ENCODE data around the gene FAM200A. TPM values are rescaled to one million over a fixed set of nuclear protein-coding genes. Genes with fewer than 3 reads are reported as not detected.
"Not testable (repeated sequence)": the region's sequence is repeated elsewhere in the genome, so short reads cannot be mapped to it uniquely, and the experiment has no call there.

The FAM200A gene
- total RNA-seq, 1 experiment from 2014 or later = 6.5 TPM

DNA sequence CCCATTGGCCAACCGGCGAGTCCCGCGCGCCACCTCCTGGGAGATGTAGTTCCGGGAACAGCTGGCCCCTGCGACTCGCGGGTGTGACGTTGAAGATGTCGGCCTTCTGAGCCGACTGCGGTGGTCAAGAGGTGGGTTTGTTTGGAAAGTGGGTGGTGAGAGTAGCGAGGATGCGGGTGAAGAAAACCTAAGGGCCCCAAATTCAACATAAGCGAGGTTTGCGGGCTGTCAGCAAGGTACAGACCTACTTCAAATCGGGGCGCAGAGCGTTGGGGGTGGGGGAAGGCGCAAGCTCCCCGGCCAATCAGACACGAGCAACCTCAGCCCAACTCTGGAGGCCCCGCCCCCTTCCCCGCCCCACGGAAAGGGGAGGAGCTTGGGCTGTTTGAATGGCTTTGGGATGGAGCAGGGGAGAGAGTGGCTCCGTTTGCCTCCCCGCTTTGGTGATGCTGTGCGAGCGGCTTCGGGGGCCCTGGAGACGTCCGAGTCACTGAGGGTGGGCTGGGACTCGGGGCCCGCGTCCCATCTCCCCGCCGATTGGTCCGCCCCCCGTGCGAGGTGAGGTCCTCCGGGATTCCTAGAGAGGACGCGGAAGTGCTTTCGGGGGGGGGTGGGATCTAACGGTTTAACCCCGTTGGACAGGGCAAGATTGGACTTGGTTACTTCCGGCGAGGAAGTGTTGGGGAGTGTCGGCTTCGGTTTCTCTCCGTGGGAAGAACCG lies 47.2 kb downstream of the FAM200A start, which contains the start of gene ZKSCAN5:
Gene ZKSCAN5, plus strand, starts transcription at position 60 of the 721 bp plus-strand sequence. CDS start 1,383 bp downstream, outside the sequence.
- Histone ChIP-seq H3K9me2 (replicated peaks; ENCODE audit: insufficient read depth, low read length) (no peaks in the 10 kb centered on the region), H3K9ac (ENCODE audit: low read length) (peak within 1 kb of the TSS; percentile 84), H3K27me3 (ENCODE audit: low read length) (no peaks in the 10 kb centered on the region), H3K4me3 (ENCODE audit: low read length) (peak within 1 kb of the TSS; percentile 86), H3K9me3 (ENCODE audit: low read length) (no peaks in the 10 kb centered on the region), H4K20me1 (ENCODE audit: insufficient read depth, low read depth, low read length) (no peaks in the 10 kb centered on the region), H3K79me2 (ENCODE audit: low read length) (peaks cover 47% of the 10 kb centered on the region), H3K27ac (ENCODE audit: low read length) (peak within 1 kb of the TSS; percentile 68), H2AFZ (ENCODE audit: low read length) (peak within 1 kb of the TSS; percentile 62; the same call in 1 of the 2 replicates), H3K36me3 (ENCODE audit: insufficient read depth, low read length) (no peaks in the 10 kb centered on the region), H3K4me1 (ENCODE audit: low read length) (peaks cover 21% of the 10 kb centered on the region), H3K4me2 (ENCODE audit: low read depth, low read length, poor library complexity, severe bottlenecking) (peak within 1 kb of the TSS; percentile 88)
- DNase-seq = peak; percentile 98

DNA sequence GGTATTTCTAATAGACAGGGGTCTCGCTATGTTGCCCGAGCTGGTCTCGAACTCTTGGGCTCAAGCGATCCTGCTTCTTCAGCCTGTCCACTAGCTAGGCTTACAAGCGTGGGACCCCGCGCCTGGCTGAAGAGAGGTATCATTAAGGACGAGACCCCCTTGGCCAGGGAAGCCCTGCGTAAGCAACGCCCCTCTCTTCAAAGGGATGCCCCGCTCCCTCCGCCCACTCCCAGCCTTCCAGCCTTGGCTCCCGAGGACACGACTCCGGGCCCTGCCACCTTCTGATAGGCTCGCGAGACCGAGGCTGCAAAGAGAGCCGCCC lies 47.7 kb downstream of the FAM200A start:
- peaks cover 49% of the 10 kb centered on the region for H3K79me2 ChIP-seq (ENCODE audit: low read length)
- H3K4me3 ChIP-seq (ENCODE audit: low read length) = peak overlapping the region; percentile 86
- H3K27ac ChIP-seq (ENCODE audit: low read length) = no peak overlapping the region; the same call in 1 of the 2 replicates
- H3K4me1 ChIP-seq (ENCODE audit: low read length) = peaks cover 21% of the 10 kb centered on the region
- no peak for DNase-seq
- no peaks in the 10 kb centered on the region for H3K9me2 ChIP-seq (replicated peaks; ENCODE audit: insufficient read depth, low read length)
- H4K20me1 ChIP-seq (ENCODE audit: insufficient read depth, low read depth, low read length) = no peaks in the 10 kb centered on the region
- peak overlapping the region; percentile 88 for H3K4me2 ChIP-seq (ENCODE audit: low read depth, low read length, poor library complexity, severe bottlenecking)
- no peaks in the 10 kb centered on the region for H3K36me3 ChIP-seq (ENCODE audit: insufficient read depth, low read length)
- H3K9ac ChIP-seq (ENCODE audit: low read length) = peak overlapping the region; percentile 84; the same call in 1 of the 2 replicates
- H2AFZ ChIP-seq (ENCODE audit: low read length) = no peak overlapping the region
- H3K9me3 ChIP-seq (ENCODE audit: low read length) = no peaks in the 10 kb centered on the region
- H3K27me3 ChIP-seq (ENCODE audit: low read length) = no peaks in the 10 kb centered on the region

GRCh38 chr7:99501236-99501635 lies 50.7 kb downstream of the FAM200A start:
- H3K9me2 ChIP-seq (replicated peaks; ENCODE audit: insufficient read depth, low read length); H2AFZ ChIP-seq (ENCODE audit: low read length); H3K27me3 ChIP-seq (ENCODE audit: low read length); H4K20me1 ChIP-seq (ENCODE audit: insufficient read depth, low read depth, low read length); H3K9ac ChIP-seq (ENCODE audit: low read length); H3K27ac ChIP-seq (ENCODE audit: low read length); DNase-seq: not testable (repeated sequence)
- Histone ChIP-seq H3K9me3 (ENCODE audit: low read length) (peaks cover 14% of the 10 kb centered on the region), H3K4me1 (ENCODE audit: low read length) (peaks cover 28% of the 10 kb centered on the region), H3K4me2 (ENCODE audit: low read depth, low read length, poor library complexity, severe bottlenecking) (peak overlapping the region; percentile 80), H3K4me3 (ENCODE audit: low read length) (peak overlapping the region; percentile 94; the same call in 1 of the 2 replicates), H3K79me2 (ENCODE audit: low read length) (peaks cover 56% of the 10 kb centered on the region), H3K36me3 (ENCODE audit: insufficient read depth, low read length) (peaks cover 23% of the 10 kb centered on the region)

GRCh38 chr7:99500637-99501009 lies 51.3 kb downstream of the FAM200A start:
- Histone ChIP-seq H3K4me3 (ENCODE audit: low read length) (peak overlapping the region; percentile 94), H3K9me2 (replicated peaks; ENCODE audit: insufficient read depth, low read length) (no peaks in the 10 kb centered on the region), H3K4me1 (ENCODE audit: low read length) (peaks cover 22% of the 10 kb centered on the region), H3K79me2 (ENCODE audit: low read length) (peaks cover 53% of the 10 kb centered on the region), H3K9ac (ENCODE audit: low read length) (peak overlapping the region; percentile 90), H3K27ac (ENCODE audit: low read length) (no peak overlapping the region), H3K27me3 (ENCODE audit: low read length) (no peaks in the 10 kb centered on the region), H3K9me3 (ENCODE audit: low read length) (peaks cover 14% of the 10 kb centered on the region), H2AFZ (ENCODE audit: low read length) (peak overlapping the region; percentile 73; the same call in 1 of the 2 replicates), H4K20me1 (ENCODE audit: insufficient read depth, low read depth, low read length) (peaks cover 3% of the 10 kb centered on the region; the same call in 1 of the 2 replicates), H3K4me2 (ENCODE audit: low read depth, low read length, poor library complexity, severe bottlenecking) (peak overlapping the region; percentile 80), H3K36me3 (ENCODE audit: insufficient read depth, low read length) (peaks cover 25% of the 10 kb centered on the region)
- DNase-seq = no peak

GRCh38 chr7:99499721-99500636 lies 51.9 kb downstream of the FAM200A start, which contains the start of gene ZNF394:
TSS of gene ZNF394 (minus strand) at chr7:99500281. CDS start at chr7:99500093, 188 bp downstream.
- Histone ChIP-seq H3K9me3 (ENCODE audit: low read length) (peaks cover 14% of the 10 kb centered on the region), H3K27ac (ENCODE audit: low read length) (peak within 1 kb of the TSS; percentile 76), H3K79me2 (ENCODE audit: low read length) (peaks cover 51% of the 10 kb centered on the region), H3K4me3 (ENCODE audit: low read length) (peak within 1 kb of the TSS; percentile 94), H3K9me2 (replicated peaks; ENCODE audit: insufficient read depth, low read length) (no peaks in the 10 kb centered on the region), H2AFZ (ENCODE audit: low read length) (peak within 1 kb of the TSS; percentile 73; the same call in 1 of the 2 replicates), H3K36me3 (ENCODE audit: insufficient read depth, low read length) (peaks cover 30% of the 10 kb centered on the region), H4K20me1 (ENCODE audit: insufficient read depth, low read depth, low read length) (peaks cover 3% of the 10 kb centered on the region; the same call in 1 of the 2 replicates), H3K9ac (ENCODE audit: low read length) (peak within 1 kb of the TSS; percentile 90), H3K4me1 (ENCODE audit: low read length) (peaks cover 20% of the 10 kb centered on the region), H3K27me3 (ENCODE audit: low read length) (no peaks in the 10 kb centered on the region), H3K4me2 (ENCODE audit: low read depth, low read length, poor library complexity, severe bottlenecking) (peak within 1 kb of the TSS; percentile 80)
- DNase-seq = peak; percentile 96

- H3K4me1 ChIP-seq (ENCODE audit: low read length) = peaks cover 20% of the 10 kb centered on the region
- no peaks in the 10 kb centered on the region for H3K9me2 ChIP-seq (replicated peaks; ENCODE audit: insufficient read depth, low read length)
- H3K79me2 ChIP-seq (ENCODE audit: low read length) = peaks cover 51% of the 10 kb centered on the region
- H3K9ac ChIP-seq (ENCODE audit: low read length) = peak overlapping the region; percentile 90
- H4K20me1 ChIP-seq (ENCODE audit: insufficient read depth, low read depth, low read length) = peaks cover 3% of the 10 kb centered on the region; the same call in 1 of the 2 replicates
- H3K27ac ChIP-seq (ENCODE audit: low read length) = peak overlapping the region; percentile 76
- H3K4me2 ChIP-seq (ENCODE audit: low read depth, low read length, poor library complexity, severe bottlenecking) = peak overlapping the region; percentile 80
- H3K36me3 ChIP-seq (ENCODE audit: insufficient read depth, low read length) = peaks cover 33% of the 10 kb centered on the region
- H2AFZ ChIP-seq (ENCODE audit: low read length) = peak overlapping the region; percentile 73; the same call in 1 of the 2 replicates
- DNase-seq = peak; percentile 55
- peaks cover 14% of the 10 kb centered on the region for H3K9me3 ChIP-seq (ENCODE audit: low read length)
- no peaks in the 10 kb centered on the region for H3K27me3 ChIP-seq (ENCODE audit: low read length)
- H3K4me3 ChIP-seq (ENCODE audit: low read length) = peak overlapping the region; percentile 94
These were observed 52.6 kb downstream of the FAM200A start for GRCh38 chr7:99499371-99499720.

DNA sequence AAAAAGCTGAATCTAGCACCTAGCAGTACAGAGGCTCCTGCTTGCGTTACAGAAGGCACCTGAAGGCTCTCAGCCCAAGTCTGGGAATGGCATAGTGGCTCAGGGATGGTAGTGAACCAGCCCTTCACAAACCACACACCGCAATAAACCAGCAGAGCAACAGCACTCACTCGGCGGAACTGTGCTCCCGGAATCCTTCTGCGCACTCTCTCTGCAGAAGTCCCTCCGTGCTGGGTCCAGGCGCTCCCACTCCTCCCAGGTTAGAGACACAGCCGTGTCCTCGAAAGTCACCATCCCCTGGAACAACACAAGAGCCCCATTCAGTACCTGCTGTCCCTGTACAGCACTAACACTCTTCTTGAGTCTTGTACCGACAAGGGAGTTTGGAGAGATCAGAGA lies 53.4 kb downstream of the FAM200A start:
- Histone ChIP-seq H3K4me2 (ENCODE audit: low read depth, low read length, poor library complexity, severe bottlenecking) (peak overlapping the region; percentile 80), H3K4me1 (ENCODE audit: low read length) (peaks cover 17% of the 10 kb centered on the region), H3K9ac (ENCODE audit: low read length) (peak overlapping the region; percentile 90), H2AFZ (ENCODE audit: low read length) (no peak overlapping the region), H3K9me2 (replicated peaks; ENCODE audit: insufficient read depth, low read length) (no peaks in the 10 kb centered on the region), H3K36me3 (ENCODE audit: insufficient read depth, low read length) (peaks cover 42% of the 10 kb centered on the region), H3K9me3 (ENCODE audit: low read length) (peaks cover 22% of the 10 kb centered on the region), H4K20me1 (ENCODE audit: insufficient read depth, low read depth, low read length) (peaks cover 3% of the 10 kb centered on the region; the same call in 1 of the 2 replicates), H3K27ac (ENCODE audit: low read length) (no peak overlapping the region), H3K4me3 (ENCODE audit: low read length) (peak overlapping the region; percentile 94), H3K27me3 (ENCODE audit: low read length) (no peaks in the 10 kb centered on the region), H3K79me2 (ENCODE audit: low read length) (peaks cover 59% of the 10 kb centered on the region)
- DNase-seq = no peak
